HFFc6 (cell line): Measurements from ENCODE around the gene GH2. TPM values are rescaled to one million over a fixed set of nuclear protein-coding genes. Genes with fewer than 3 reads are reported as not detected.
"Not testable (repeated sequence)": the region's sequence is repeated elsewhere in the genome, so short reads cannot be mapped to it uniquely, and the experiment has no call there.

ENCODE experiments used
- DNase-seq: peaks from one replicate; pipeline ENCODE4 v3.0.0-alpha.2; 2018
- H3K27ac Mint-ChIP-seq: 2 replicates; pipeline ENCODE4 v1.8.0; 2020; ENCODE audit warnings: mild to moderate bottlenecking, mixed read lengths
- H3K27me3 Mint-ChIP-seq: 2 replicates; pipeline ENCODE4 v1.8.0; 2021; ENCODE audit warnings: mild to moderate bottlenecking, moderate library complexity, mixed read lengths; ENCODE audit not compliant: insufficient read depth
- H3K36me3 Mint-ChIP-seq: 2 replicates; pipeline ENCODE4 v1.8.0; 2021; ENCODE audit warnings: low read depth, mixed read lengths
- H3K4me1 Mint-ChIP-seq: 2 replicates; pipeline ENCODE4 v1.8.0; 2020; ENCODE audit warnings: low read depth, mixed read lengths
- H3K4me3 Mint-ChIP-seq: 2 replicates; pipeline ENCODE4 v1.8.0; 2020; ENCODE audit warnings: mild to moderate bottlenecking, moderate library complexity, mixed read lengths
- H3K9me3 Mint-ChIP-seq: 2 replicates; pipeline ENCODE4 v1.8.0; 2020; ENCODE audit warnings: mild to moderate bottlenecking, mixed read lengths
- CTCF ChIP-seq: fragments of 200-600 bp; sonication (generic); IDR thresholded peaks from 2 replicates; pipeline ENCODE4 v1.5.0; 2021; ENCODE audit warnings: antibody characterized with exemption, mild to moderate bottlenecking
- total RNA-seq, 6 experiments: library from RNA; stranded (reverse); fragmentation: NEBNext Ultra II Directional; extraction: Animal tissue kit (Norgen Biotek cat#: 25700); gene quantifications; 2 replicates in 1 of 6; 3 replicates in 5 of 6; pipeline ENCODE4 v1.2.3, GENCODE V29; 2021

The GH2 gene
- total RNA-seq, 6 experiments from 2014 or later, result not detected

GRCh38 chr17:63911041-63911635 lies 29.4 kb upstream of the GH2 start, which contains the start of gene CSHL1:
Gene CSHL1, minus strand, starts transcription at chr17:63911258. Its CDS starts 62 bp downstream, at chr17:63911196.
- no peaks in the 10 kb centered on the region for H3K9me3 Mint-ChIP-seq
- no peak for TF ChIP-seq CTCF
- no peaks in the 10 kb centered on the region for H3K4me1 Mint-ChIP-seq
- H3K4me3 Mint-ChIP-seq, result no peak within 1 kb of the TSS
- H3K36me3 Mint-ChIP-seq, result no peaks in the 10 kb centered on the region
- H3K27ac Mint-ChIP-seq, result no peak within 1 kb of the TSS
- peaks cover 65% of the 10 kb centered on the region for H3K27me3 Mint-ChIP-seq
- DNase-seq, result no peak

GRCh38 chr17:63910096-63910495 lies 28.4 kb upstream of the GH2 start:
- no peaks in the 10 kb centered on the region for H3K36me3 Mint-ChIP-seq
- TF ChIP-seq CTCF, result no peak
- H3K27ac Mint-ChIP-seq, result no peak overlapping the region
- peaks cover 57% of the 10 kb centered on the region for H3K27me3 Mint-ChIP-seq
- H3K4me1 Mint-ChIP-seq, result no peaks in the 10 kb centered on the region
- no peak overlapping the region for H3K4me3 Mint-ChIP-seq
- H3K9me3 Mint-ChIP-seq, result no peaks in the 10 kb centered on the region
- no peak for DNase-seq

GRCh38 chr17:63909586-63909985 lies 27.8 kb upstream of the GH2 start:
- H3K27ac Mint-ChIP-seq, DNase-seq, H3K9me3 Mint-ChIP-seq, H3K36me3 Mint-ChIP-seq, H3K4me3 Mint-ChIP-seq, H3K4me1 Mint-ChIP-seq: not testable (repeated sequence)
- peaks cover 57% of the 10 kb centered on the region for H3K27me3 Mint-ChIP-seq

GRCh38 chr17:63907161-63907778 lies 25.5 kb upstream of the GH2 start:
- not testable (repeated sequence) for H3K27ac Mint-ChIP-seq, H3K4me3 Mint-ChIP-seq, H3K36me3 Mint-ChIP-seq, H3K9me3 Mint-ChIP-seq, H3K4me1 Mint-ChIP-seq
- H3K27me3 Mint-ChIP-seq, result peaks cover 65% of the 10 kb centered on the region
- peak; percentile 62 for TF ChIP-seq CTCF
- DNase-seq, result peak; percentile 17

- H3K27me3 Mint-ChIP-seq, result peaks cover 68% of the 10 kb centered on the region
- not testable (repeated sequence) for DNase-seq, H3K4me1 Mint-ChIP-seq, H3K36me3 Mint-ChIP-seq, H3K9me3 Mint-ChIP-seq, H3K27ac Mint-ChIP-seq, H3K4me3 Mint-ChIP-seq
Measured at GRCh38 chr17:63904796-63905195, 23.1 kb upstream of the GH2 start.

- H3K27me3 Mint-ChIP-seq, result peaks cover 62% of the 10 kb centered on the region
- H3K4me3 Mint-ChIP-seq, H3K4me1 Mint-ChIP-seq, H3K36me3 Mint-ChIP-seq, H3K27ac Mint-ChIP-seq, H3K9me3 Mint-ChIP-seq: not testable (repeated sequence)
- DNase-seq, result peak; percentile 33
- TF ChIP-seq CTCF, result peak; percentile 70
Measured at GRCh38 chr17:63903787-63904201, 22.1 kb upstream of the GH2 start.

- not testable (repeated sequence) for H3K4me1 Mint-ChIP-seq, H3K27ac Mint-ChIP-seq, DNase-seq, H3K36me3 Mint-ChIP-seq, H3K4me3 Mint-ChIP-seq, H3K9me3 Mint-ChIP-seq
- peaks cover 52% of the 10 kb centered on the region for H3K27me3 Mint-ChIP-seq
Measured at GRCh38 chr17:63901971-63902370, 20.2 kb upstream of the GH2 start.
